Ramos (cell line): ENCODE results near the gene P3H3.

Experiments
- in situ Hi-C: fragments of 300-500 bp; cut with MboI; formaldehyde crosslinking; loops from one replicate; pipeline ENCODE4 v1.14.3; 2022; ENCODE audit warnings: low sequenced_read_pairs; ENCODE audit not compliant: unreplicated experiment

The P3H3 gene, protein sequence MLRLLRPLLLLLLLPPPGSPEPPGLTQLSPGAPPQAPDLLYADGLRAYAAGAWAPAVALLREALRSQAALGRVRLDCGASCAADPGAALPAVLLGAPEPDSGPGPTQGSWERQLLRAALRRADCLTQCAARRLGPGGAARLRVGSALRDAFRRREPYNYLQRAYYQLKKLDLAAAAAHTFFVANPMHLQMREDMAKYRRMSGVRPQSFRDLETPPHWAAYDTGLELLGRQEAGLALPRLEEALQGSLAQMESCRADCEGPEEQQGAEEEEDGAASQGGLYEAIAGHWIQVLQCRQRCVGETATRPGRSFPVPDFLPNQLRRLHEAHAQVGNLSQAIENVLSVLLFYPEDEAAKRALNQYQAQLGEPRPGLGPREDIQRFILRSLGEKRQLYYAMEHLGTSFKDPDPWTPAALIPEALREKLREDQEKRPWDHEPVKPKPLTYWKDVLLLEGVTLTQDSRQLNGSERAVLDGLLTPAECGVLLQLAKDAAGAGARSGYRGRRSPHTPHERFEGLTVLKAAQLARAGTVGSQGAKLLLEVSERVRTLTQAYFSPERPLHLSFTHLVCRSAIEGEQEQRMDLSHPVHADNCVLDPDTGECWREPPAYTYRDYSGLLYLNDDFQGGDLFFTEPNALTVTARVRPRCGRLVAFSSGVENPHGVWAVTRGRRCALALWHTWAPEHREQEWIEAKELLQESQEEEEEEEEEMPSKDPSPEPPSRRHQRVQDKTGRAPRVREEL

DNA sequence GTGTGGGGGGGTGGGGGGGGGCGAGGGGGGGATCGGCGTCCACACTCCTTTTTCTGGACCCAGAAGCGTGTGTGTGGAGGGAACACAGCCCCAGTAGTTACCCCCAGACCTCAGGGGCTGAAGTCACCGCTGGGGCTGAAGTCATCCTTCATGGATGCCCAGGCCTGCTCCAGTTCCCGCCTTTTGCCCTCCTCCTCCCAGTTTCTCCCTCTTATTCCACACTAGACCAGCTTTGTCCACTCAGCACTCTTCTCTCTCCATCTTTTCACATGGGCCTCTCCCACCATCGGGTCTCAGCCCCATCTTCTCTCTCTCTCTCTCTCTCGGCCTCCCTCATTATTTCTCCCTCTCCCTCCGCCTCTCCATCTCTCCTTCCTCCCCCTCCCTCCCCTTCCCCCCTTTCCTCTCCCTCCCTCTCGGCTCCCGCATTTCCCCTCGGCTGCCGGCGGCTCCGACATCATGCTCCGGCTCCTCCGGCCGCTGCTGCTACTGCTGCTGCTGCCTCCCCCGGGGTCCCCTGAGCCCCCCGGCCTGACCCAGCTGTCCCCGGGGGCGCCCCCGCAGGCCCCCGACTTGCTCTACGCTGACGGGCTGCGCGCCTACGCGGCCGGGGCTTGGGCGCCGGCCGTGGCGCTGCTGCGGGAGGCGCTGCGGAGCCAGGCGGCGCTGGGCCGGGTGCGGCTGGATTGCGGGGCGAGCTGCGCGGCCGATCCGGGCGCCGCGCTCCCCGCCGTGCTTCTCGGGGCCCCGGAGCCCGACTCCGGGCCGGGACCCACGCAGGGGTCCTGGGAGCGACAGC, at the start of gene P3H3:
Gene P3H3 (plus strand): TSS at position 426 of the 799 bp plus-strand sequence. CDS start 34 bp downstream, at position 460.
- in situ Hi-C loops = no loop called here

DNA sequence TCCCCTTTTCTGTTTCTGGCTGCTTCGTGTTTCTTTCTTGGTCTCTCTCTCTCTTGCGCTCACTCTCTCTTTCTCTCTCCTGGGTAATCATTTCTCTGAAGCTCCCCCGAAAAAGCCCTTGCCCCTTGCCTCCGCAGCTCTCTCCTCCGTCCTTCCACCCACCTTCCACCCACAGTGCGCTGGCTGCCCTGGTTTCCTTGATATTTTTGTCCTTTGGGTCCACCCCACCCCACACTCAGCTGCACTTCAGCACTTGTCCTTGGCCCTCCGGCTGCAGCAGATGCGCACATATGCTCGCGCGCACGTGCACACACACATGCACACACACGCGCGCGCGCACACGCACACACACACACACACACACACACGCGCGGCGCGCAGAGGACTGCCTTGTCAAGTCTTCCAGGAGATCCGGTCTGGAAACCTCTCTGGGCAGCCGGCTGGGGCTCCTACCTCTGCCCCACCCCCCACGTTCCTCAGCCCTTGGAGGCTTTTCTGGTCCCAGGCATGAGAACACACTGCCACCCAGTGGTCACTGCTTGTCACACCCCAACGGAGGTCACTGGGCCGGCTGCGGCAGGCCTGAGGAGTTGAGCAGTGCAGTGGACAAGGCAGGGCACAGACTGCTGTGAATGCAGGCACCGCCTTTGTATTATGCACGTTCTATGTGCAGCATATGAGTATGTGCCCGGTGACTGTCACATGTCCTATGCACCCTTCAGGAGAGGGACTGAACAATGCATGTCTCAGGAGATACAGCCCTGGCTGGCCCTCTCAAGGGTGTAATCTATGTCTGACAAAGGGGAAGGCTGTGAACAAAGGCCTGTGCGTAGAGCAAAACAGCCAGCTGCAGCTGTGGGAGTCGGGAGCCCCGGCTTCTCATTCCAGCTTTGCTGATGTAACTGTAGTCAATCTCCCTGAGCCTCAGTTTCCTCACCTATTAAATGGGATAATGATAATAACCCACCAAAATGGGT, 49.3 kb upstream of the P3H3 start:
- in situ Hi-C loops = no loop called here

GRCh38 chr12:6779708-6780432, 48.3 kb upstream of the P3H3 start:
- in situ Hi-C loops = no loop called here

GRCh38 chr12:6780573-6780972, 47.6 kb upstream of the P3H3 start:
- in situ Hi-C loops = no loop called here

- in situ Hi-C loops = no loop called here
These were observed 46.1 kb upstream of the P3H3 start for GRCh38 chr12:6782119-6782518.

GRCh38 chr12:6782850-6783566, 45.2 kb upstream of the P3H3 start:
- in situ Hi-C loops = no loop called here

- in situ Hi-C loops = no loop called here
These were observed 44.4 kb upstream of the P3H3 start for GRCh38 chr12:6783828-6784227.

GRCh38 chr12:6784296-6784695, 43.9 kb upstream of the P3H3 start:
- in situ Hi-C loops = no loop called here

- in situ Hi-C loops = no loop called here
These were observed 43.4 kb upstream of the P3H3 start for GRCh38 chr12:6784761-6785160.

GRCh38 chr12:6786416-6787094, 41.7 kb upstream of the P3H3 start:
- in situ Hi-C loops = no loop called here

DNA sequence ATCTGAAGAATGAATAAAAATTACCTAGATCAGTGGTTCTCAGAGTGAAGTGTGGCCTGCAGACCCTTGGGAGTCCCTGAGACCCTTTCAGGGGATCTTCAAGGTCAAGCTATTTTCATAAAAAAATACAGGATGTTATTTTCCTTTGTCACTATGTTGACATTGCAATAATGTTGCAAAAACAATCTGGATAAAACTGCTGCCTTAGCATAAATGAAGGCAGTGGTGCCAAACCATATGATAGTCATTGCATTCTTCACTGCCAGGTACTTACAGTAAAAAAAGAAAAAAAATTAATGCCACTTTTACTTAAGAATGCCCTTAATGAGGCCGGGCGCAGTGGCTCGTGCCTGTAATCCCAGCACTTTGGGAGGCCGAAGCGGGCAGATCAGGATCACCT, 40.9 kb upstream of the P3H3 start:
- in situ Hi-C loops = no loop called here

- in situ Hi-C loops = no loop called here
These were observed 39.0 kb upstream of the P3H3 start, which contains the start of gene CD4 for GRCh38 chr12:6788972-6789924. Gene CD4, plus strand, starts transcription at chr12:6789528. Its CDS starts 10,611 bp downstream, at chr12:6800139.

GRCh38 chr12:6790496-6791150, 37.6 kb upstream of the P3H3 start:
- in situ Hi-C loops = no loop called here

GRCh38 chr12:6791931-6792520, 36.2 kb upstream of the P3H3 start:
- in situ Hi-C loops = no loop called here

DNA sequence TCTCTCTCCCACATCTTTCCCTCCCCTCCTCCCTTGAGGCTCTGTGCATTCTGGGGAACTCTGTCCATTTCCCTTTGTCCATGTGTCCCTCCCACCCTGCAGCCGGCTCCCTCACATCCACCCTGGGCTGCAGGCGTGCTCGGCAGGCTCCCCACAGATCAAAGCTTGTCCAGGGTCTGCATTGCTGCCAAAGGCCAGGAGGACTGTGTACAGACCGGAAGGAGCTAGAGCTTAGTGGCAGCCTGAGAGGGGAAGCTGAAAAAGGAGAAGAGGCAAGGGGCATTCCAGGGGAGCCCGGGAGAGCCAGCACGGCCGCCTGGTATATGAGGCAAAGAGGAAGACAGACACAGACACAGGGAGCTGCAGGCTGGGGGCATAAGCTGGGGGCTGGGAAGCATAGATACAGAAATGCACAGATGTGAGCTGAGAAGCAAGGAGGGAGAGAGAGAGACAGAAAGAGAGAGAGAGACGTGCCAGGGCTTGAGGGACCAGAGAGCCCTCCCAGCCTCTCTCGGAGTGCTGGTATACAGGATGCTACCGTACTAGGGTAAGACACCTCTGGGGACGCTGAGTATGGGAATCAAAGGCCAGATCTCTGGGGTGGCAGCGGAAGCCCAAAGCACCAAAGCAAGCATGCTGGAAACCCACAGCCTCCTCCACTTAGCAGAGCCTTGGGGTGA, 35.5 kb upstream of the P3H3 start:
- in situ Hi-C loops = no loop called here
